ENCODE results near the gene TBX10.

- TF ChIP-seq CTCF (IDR thresholded peaks at IDR 0.05) (no peak), POLR2A (IDR thresholded peaks at IDR 0.05) (no peak)
These were observed 2.6 kb downstream of the TBX10 start for GRCh38 chr11:67636962-67637361.
